NT2/D1 (cell line): ENCODE measurements around the gene CACNA1C.

Experiments used
- SUZ12 ChIP-seq: IDR thresholded peaks from 2 replicates; pipeline ENCODE4 v1.6.1; 2011; ENCODE audit not compliant: insufficient read length, insufficient read depth; ENCODE audit errors: extremely low read depth
- YY1 ChIP-seq: IDR thresholded peaks from 2 replicates; pipeline ENCODE4 v1.6.1; 2011; ENCODE audit not compliant: insufficient read length, insufficient read depth
- ZNF274 ChIP-seq: IDR thresholded peaks from 2 replicates; pipeline ENCODE4 v1.6.1; 2011; ENCODE audit warnings: mild to moderate bottlenecking, low read depth, low read length

- TF ChIP-seq YY1 = no peak
- TF ChIP-seq ZNF274 = no peak
- no peak for TF ChIP-seq SUZ12
These were observed 133.1 kb downstream of the CACNA1C start for GRCh38 chr12:2185751-2186341.
